Measurements from ENCODE around the gene UNC45A. TPM values are rescaled to one million over a fixed set of nuclear protein-coding genes. Genes with fewer than 3 reads are reported as not detected.
A peak's percentile ranks its signal among the peaks of the same experiment; 100 is the strongest.

Gene UNC45A
- 58.8 and 75.8 TPM in 2 replicates for total RNA-seq (2014; rRNA removed; shearing (Covaris generic))
- polyA plus RNA-seq (2016; fragmentation: Nextera tagmentation; extraction: Ambion mirVana), result 58.6 and 59.7 TPM in 2 replicates

DNA sequence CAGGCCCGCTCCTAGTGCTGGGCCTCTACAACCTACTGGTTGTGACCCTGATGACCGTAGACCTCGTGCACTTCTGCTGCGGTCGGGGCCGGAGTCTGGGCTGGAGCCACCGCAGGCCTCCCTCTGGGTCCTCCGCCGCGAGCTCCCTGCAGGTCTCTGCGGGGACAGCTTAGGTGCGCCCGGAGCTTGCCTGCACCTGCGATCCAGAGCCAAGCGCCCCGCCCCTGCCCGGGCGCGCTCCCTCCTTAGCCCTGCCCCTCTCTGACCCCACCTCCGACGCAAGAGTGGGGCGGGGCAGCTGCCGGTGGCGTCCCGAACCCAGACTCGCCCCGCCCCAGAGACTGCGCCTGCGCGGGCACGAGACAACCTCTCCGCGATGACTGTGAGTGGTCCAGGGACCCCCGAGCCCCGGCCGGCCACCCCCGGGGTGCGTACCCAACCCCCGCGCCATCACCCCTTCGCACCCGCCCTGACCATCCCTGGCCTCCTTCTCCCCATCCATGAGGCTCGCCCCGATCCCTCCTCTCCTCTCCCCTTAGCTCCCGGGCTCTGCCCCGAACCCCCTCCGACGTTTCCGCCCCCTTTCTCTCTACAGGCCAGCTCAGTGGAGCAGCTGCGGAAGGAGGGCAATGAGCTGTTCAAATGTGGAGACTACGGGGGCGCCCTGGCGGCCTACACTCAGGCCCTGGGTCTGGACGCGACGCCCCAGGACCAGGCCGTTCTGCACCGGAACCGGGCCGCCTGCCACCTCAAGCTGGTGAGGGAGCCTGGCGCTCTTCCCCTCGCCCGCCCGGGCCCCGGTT is at the start of gene UNC45A:
UNC45A (plus strand) TSS at position 337 of the 803 bp plus-strand sequence; CDS start at position 377, 40 bp downstream.
- TF ChIP-seq EZH2 (IDR thresholded peaks at IDR 0.05; ENCODE audit: insufficient read depth, poor library complexity, severe bottlenecking), result no peak
- TF ChIP-seq EZH2phosphoT487 (IDR thresholded peaks at IDR 0.05; ENCODE audit: insufficient read depth, low read depth), result no peak

GRCh38 chr15:90885432-90886290 is 49.4 kb upstream of the UNC45A start:
- TF ChIP-seq EZH2 (IDR thresholded peaks at IDR 0.05; ENCODE audit: insufficient read depth, poor library complexity, severe bottlenecking) (no peak), EZH2phosphoT487 (IDR thresholded peaks at IDR 0.05; ENCODE audit: insufficient read depth, low read depth) (no peak)
- H3K4me3 ChIP-seq, result no peak overlapping the region
- no peaks in the 10 kb centered on the region for H4K20me1 ChIP-seq (ENCODE audit: insufficient read depth)
- no peak overlapping the region for H3K27ac ChIP-seq
- no peaks in the 10 kb centered on the region for H3K9me2 ChIP-seq (ENCODE audit: insufficient read depth)
- peak overlapping the region; percentile 91 for H2AFZ ChIP-seq
- H3K4me1 ChIP-seq (ENCODE audit: insufficient read depth), result peaks cover 4% of the 10 kb centered on the region; the same call in 1 of the 2 replicates
- no peaks in the 10 kb centered on the region for H3K27me3 ChIP-seq (replicated peaks; ENCODE audit: insufficient read depth)
- DNase-seq, result peak; percentile 68
- no peaks in the 10 kb centered on the region for H3K9me3 ChIP-seq (ENCODE audit: low read depth)
- H3K4me2 ChIP-seq (ENCODE audit: unreplicated experiment), result no peak overlapping the region
- WGBS, 2 experiments (ENCODE audit: low coverage in 1 of 2, low lambda C conversion rate in 2 of 2, missing lambda C conversion rate in 2 of 2), result 42 to 45% methylated on average over 23 of the region's 23 CpGs
- H3K79me2 ChIP-seq (ENCODE audit: insufficient read depth), result no peaks in the 10 kb centered on the region
- no peaks in the 10 kb centered on the region for H3K36me3 ChIP-seq (ENCODE audit: low read depth)
- peaks cover 6% of the 10 kb centered on the region; the same call in 1 of the 2 replicates for H3F3A ChIP-seq (ENCODE audit: insufficient read depth)
- in situ Hi-C loops (cut with MboI), result loop anchor here (10.0 to 25.0 kb wide), 2 partner anchors 231 to 573 kb away; no protein-coding TSS in a partner anchor
- H3K9ac ChIP-seq, result no peak overlapping the region; the same call in 1 of the 2 replicates

More for the DNA sequence above, at the start of gene UNC45A:
- H4K20me1 ChIP-seq (ENCODE audit: insufficient read depth), result no peaks in the 10 kb centered on the region
- peaks cover 12% of the 10 kb centered on the region; the same call in 1 of the 2 replicates for H3K36me3 ChIP-seq (ENCODE audit: low read depth)
- peak within 1 kb of the TSS; percentile 64 for H3K27ac ChIP-seq
- peak within 1 kb of the TSS; percentile 90 for H3K4me2 ChIP-seq (ENCODE audit: unreplicated experiment)
- H3K9me2 ChIP-seq (ENCODE audit: insufficient read depth), result no peaks in the 10 kb centered on the region
- H2AFZ ChIP-seq, result peak within 1 kb of the TSS; percentile 79
- H3K27me3 ChIP-seq (replicated peaks; ENCODE audit: insufficient read depth), result no peaks in the 10 kb centered on the region
- peaks cover 14% of the 10 kb centered on the region for H3K4me1 ChIP-seq (ENCODE audit: insufficient read depth)
- in situ Hi-C loops (cut with MboI), result no loop called here
- H3K9ac ChIP-seq, result peak within 1 kb of the TSS; percentile 93
- H3K9me3 ChIP-seq (ENCODE audit: low read depth), result no peaks in the 10 kb centered on the region
- peak; percentile 93 for DNase-seq
- H3K79me2 ChIP-seq (ENCODE audit: insufficient read depth), result peaks cover 30% of the 10 kb centered on the region
- peak within 1 kb of the TSS; percentile 86 for H3K4me3 ChIP-seq
- 0 to 1% methylated on average over 12 to 59 of the region's 65 CpGs for WGBS, 2 experiments (ENCODE audit: low coverage in 1 of 2, low lambda C conversion rate in 2 of 2, missing lambda C conversion rate in 2 of 2)
- 0 out of 2 replicates have a peak, but pooled peaks cover 6% of the 10 kb centered on the region for H3F3A ChIP-seq (ENCODE audit: insufficient read depth)

GRCh38 chr15:90886291-90886614 is 48.8 kb upstream of the UNC45A start:
- Histone ChIP-seq H3K4me2 (ENCODE audit: unreplicated experiment) (no peak overlapping the region), H3K4me3 (no peak overlapping the region), H2AFZ (peak overlapping the region; percentile 91; the same call in 1 of the 2 replicates), H3K27ac (no peak overlapping the region), H3K9me3 (ENCODE audit: low read depth) (no peaks in the 10 kb centered on the region), H4K20me1 (ENCODE audit: insufficient read depth) (no peaks in the 10 kb centered on the region), H3F3A (ENCODE audit: insufficient read depth) (peaks cover 6% of the 10 kb centered on the region; the same call in 1 of the 2 replicates), H3K9me2 (ENCODE audit: insufficient read depth) (no peaks in the 10 kb centered on the region), H3K4me1 (ENCODE audit: insufficient read depth) (peaks cover 4% of the 10 kb centered on the region; the same call in 1 of the 2 replicates), H3K79me2 (ENCODE audit: insufficient read depth) (no peaks in the 10 kb centered on the region), H3K36me3 (ENCODE audit: low read depth) (no peaks in the 10 kb centered on the region), H3K9ac (no peak overlapping the region), H3K27me3 (replicated peaks; ENCODE audit: insufficient read depth) (no peaks in the 10 kb centered on the region)
- in situ Hi-C loops (cut with MboI), result loop anchor here (10.0 to 25.0 kb wide), 2 partner anchors 231 to 574 kb away; no protein-coding TSS in a partner anchor
- WGBS, 2 experiments (ENCODE audit: low coverage in 1 of 2, low lambda C conversion rate in 2 of 2, missing lambda C conversion rate in 2 of 2), result 11 to 13% methylated on average over 5 of the region's 5 CpGs
- TF ChIP-seq EZH2phosphoT487 (IDR thresholded peaks at IDR 0.05; ENCODE audit: insufficient read depth, low read depth), result no peak
- no peak for TF ChIP-seq EZH2 (IDR thresholded peaks at IDR 0.05; ENCODE audit: insufficient read depth, poor library complexity, severe bottlenecking)
- DNase-seq, result no peak

- no peaks in the 10 kb centered on the region for H3K9me2 ChIP-seq (ENCODE audit: insufficient read depth)
- H3K4me2 ChIP-seq (ENCODE audit: unreplicated experiment), result no peak overlapping the region
- H3K27me3 ChIP-seq (replicated peaks; ENCODE audit: insufficient read depth), result no peaks in the 10 kb centered on the region
- TF ChIP-seq EZH2phosphoT487 (IDR thresholded peaks at IDR 0.05; ENCODE audit: insufficient read depth, low read depth), result no peak
- TF ChIP-seq EZH2 (IDR thresholded peaks at IDR 0.05; ENCODE audit: insufficient read depth, poor library complexity, severe bottlenecking), result no peak
- no peaks in the 10 kb centered on the region for H4K20me1 ChIP-seq (ENCODE audit: insufficient read depth)
- H3K36me3 ChIP-seq (ENCODE audit: low read depth), result no peaks in the 10 kb centered on the region
- H3K79me2 ChIP-seq (ENCODE audit: insufficient read depth), result no peaks in the 10 kb centered on the region
- no peak for DNase-seq
- no peak overlapping the region for H2AFZ ChIP-seq
- in situ Hi-C loops (cut with MboI), result loop anchor here (10.0 to 25.0 kb wide), 2 partner anchors 232 to 575 kb away; no protein-coding TSS in a partner anchor
- WGBS, 2 experiments (ENCODE audit: low coverage in 1 of 2, low lambda C conversion rate in 2 of 2, missing lambda C conversion rate in 2 of 2), result 75 to 91% methylated on average over 9 to 13 of the region's 13 CpGs
- H3K9ac ChIP-seq, result no peak overlapping the region
- 0 out of 2 replicates have a peak, but pooled peaks cover 6% of the 10 kb centered on the region for H3F3A ChIP-seq (ENCODE audit: insufficient read depth)
- H3K4me3 ChIP-seq, result no peak overlapping the region
- peaks cover 4% of the 10 kb centered on the region; the same call in 1 of the 2 replicates for H3K4me1 ChIP-seq (ENCODE audit: insufficient read depth)
- H3K27ac ChIP-seq, result no peak overlapping the region
- no peaks in the 10 kb centered on the region for H3K9me3 ChIP-seq (ENCODE audit: low read depth)
These were observed 48.0 kb upstream of the UNC45A start for GRCh38 chr15:90887037-90887481.
